GM12878 (cell line): ENCODE results near the gene DCK.

ENCODE experiments used
- BRCA1 ChIP-seq: IDR thresholded peaks from 2 replicates; pipeline ENCODE4 v1.6.1; 2011; ENCODE audit warnings: low read depth, low read length, improper control_type of control experiment
- EP300 ChIP-seq, 2 experiments: fragments of 150-350 bp in 1 of 2; IDR thresholded peaks; 2 replicates each; pipeline ENCODE4 v1.6.1; 2011 to 2012; ENCODE audit warnings: low read depth in 2 of 2, low read length in 2 of 2, borderline replicate concordance in 1 of 2, improper control_type of control experiment in 1 of 2, inconsistent platforms in 1 of 2; ENCODE audit not compliant: control insufficient read depth in 1 of 2
- FOS ChIP-seq: IDR thresholded peaks from 3 replicates; pipeline ENCODE4 v1.6.1; 2011; ENCODE audit warnings: borderline replicate concordance; ENCODE audit not compliant: insufficient read length; ENCODE audit errors: extremely low read depth
- KDM1A ChIP-seq: fragments of 200-600 bp; sonication (generic); IDR thresholded peaks from 2 replicates; pipeline ENCODE4 v1.6.1; 2016; ENCODE audit warnings: borderline replicate concordance
- POLR2A ChIP-seq: IDR thresholded peaks from 2 replicates; pipeline ENCODE4 v1.6.1; 2011; ENCODE audit warnings: low read depth, mild to moderate bottlenecking, low read length
- SIN3A ChIP-seq: IDR thresholded peaks from 2 replicates; pipeline ENCODE4 v1.6.1; 2012; ENCODE audit warnings: low read depth, low read length, improper control_type of control experiment
- SP1 ChIP-seq: IDR thresholded peaks from one replicate; pipeline ENCODE4 v1.6.1; 2011; ENCODE audit warnings: low read depth, low read length
- TAF1 ChIP-seq: IDR thresholded peaks from 2 replicates; pipeline ENCODE4 v1.6.1; 2011; ENCODE audit warnings: mild to moderate bottlenecking, low read depth, low read length, borderline replicate concordance
- TF ChIP-seq, protein P1 (sequence below), 3 experiments: IDR thresholded peaks in 2 of 3; conservative IDR thresholded peaks in 1 of 3; 2 replicates each; pipeline ENCODE4 v1.5.1; 2011; ENCODE audit warnings: low read depth in 3 of 3, low read length in 3 of 3, mild to moderate bottlenecking in 3 of 3, control low read depth in 2 of 3, moderate library complexity in 2 of 3, inconsistent platforms in 1 of 3, mixed read lengths in 1 of 3; ENCODE audit not compliant: control insufficient read depth in 2 of 3, insufficient read depth in 1 of 3; ENCODE audit errors: extremely low read depth in 1 of 3
- TF ChIP-seq, protein P2 (sequence below): fragments of 450-650 bp; IDR thresholded peaks from 2 replicates; pipeline ENCODE4 v1.6.1; 2017; ENCODE audit warnings: mild to moderate bottlenecking

DNA sequence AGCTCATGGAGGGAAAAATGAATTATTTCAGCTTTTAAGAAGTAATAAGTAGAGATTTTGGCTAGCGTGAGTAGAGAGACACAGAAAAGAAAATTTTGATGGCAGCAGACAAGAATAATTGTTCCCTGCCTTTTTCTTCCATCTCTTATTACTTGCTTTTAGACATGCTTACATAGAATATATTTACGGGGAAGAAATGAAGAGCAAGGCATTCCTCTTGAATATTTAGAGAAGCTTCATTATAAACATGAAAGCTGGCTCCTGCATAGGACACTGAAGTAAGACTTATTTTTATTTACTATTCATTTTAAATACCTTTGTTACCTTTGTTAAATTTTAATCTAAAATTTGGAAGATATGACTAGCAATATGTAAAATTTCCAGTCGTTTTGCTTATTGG is 32.2 kb downstream of the DCK start:
- TF ChIP-seq POLR2A, result no peak
- no peak for TF ChIP-seq KDM1A
- TF ChIP-seq, protein P1, sequence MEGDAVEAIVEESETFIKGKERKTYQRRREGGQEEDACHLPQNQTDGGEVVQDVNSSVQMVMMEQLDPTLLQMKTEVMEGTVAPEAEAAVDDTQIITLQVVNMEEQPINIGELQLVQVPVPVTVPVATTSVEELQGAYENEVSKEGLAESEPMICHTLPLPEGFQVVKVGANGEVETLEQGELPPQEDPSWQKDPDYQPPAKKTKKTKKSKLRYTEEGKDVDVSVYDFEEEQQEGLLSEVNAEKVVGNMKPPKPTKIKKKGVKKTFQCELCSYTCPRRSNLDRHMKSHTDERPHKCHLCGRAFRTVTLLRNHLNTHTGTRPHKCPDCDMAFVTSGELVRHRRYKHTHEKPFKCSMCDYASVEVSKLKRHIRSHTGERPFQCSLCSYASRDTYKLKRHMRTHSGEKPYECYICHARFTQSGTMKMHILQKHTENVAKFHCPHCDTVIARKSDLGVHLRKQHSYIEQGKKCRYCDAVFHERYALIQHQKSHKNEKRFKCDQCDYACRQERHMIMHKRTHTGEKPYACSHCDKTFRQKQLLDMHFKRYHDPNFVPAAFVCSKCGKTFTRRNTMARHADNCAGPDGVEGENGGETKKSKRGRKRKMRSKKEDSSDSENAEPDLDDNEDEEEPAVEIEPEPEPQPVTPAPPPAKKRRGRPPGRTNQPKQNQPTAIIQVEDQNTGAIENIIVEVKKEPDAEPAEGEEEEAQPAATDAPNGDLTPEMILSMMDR (IDR thresholded peaks at IDR 0.05 in 2 of 3, conservative IDR thresholded peaks at IDR 0.05 in 1 of 3; ENCODE audit: control insufficient read depth in 2 of 3, extremely low read depth in 1 of 3, insufficient read depth in 1 of 3, low read depth in 3 of 3, low read length in 3 of 3), result no peak
- no peak for TF ChIP-seq BRCA1
- no peak for TF ChIP-seq TAF1
- no peak for TF ChIP-seq SIN3A
- TF ChIP-seq, protein P2, sequence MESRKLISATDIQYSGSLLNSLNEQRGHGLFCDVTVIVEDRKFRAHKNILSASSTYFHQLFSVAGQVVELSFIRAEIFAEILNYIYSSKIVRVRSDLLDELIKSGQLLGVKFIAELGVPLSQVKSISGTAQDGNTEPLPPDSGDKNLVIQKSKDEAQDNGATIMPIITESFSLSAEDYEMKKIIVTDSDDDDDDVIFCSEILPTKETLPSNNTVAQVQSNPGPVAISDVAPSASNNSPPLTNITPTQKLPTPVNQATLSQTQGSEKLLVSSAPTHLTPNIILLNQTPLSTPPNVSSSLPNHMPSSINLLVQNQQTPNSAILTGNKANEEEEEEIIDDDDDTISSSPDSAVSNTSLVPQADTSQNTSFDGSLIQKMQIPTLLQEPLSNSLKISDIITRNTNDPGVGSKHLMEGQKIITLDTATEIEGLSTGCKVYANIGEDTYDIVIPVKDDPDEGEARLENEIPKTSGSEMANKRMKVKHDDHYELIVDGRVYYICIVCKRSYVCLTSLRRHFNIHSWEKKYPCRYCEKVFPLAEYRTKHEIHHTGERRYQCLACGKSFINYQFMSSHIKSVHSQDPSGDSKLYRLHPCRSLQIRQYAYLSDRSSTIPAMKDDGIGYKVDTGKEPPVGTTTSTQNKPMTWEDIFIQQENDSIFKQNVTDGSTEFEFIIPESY, result no peak
- no peak for TF ChIP-seq SP1
- no peak for TF ChIP-seq EP300 (IDR thresholded peaks at IDR 0.05; ENCODE audit: borderline replicate concordance in 1 of 2, control insufficient read depth in 1 of 2, low read depth in 2 of 2, low read length in 2 of 2)
- no peak for TF ChIP-seq FOS
